K562 (cell line): ENCODE measurements around the gene ZSWIM4. TPM values are rescaled to one million over a fixed set of nuclear protein-coding genes. Genes with fewer than 3 reads are reported as not detected.
A peak's percentile ranks its signal among the peaks of the same experiment; 100 is the strongest.

Source experiments
- CHD4 ChIP-seq: fragments of 200-600 bp; sonication (generic); IDR thresholded peaks from 3 replicates; pipeline ENCODE4 v1.6.1; 2012; ENCODE audit warnings: low read depth, mild to moderate bottlenecking, mixed read lengths, low read length, inconsistent platforms; ENCODE audit not compliant: insufficient read depth, insufficient replicate concordance, poor library complexity, severe bottlenecking
- CLOCK ChIP-seq: fragments of 250-450 bp; sonication (Bioruptor Pico); IDR thresholded peaks from 2 replicates; pipeline ENCODE4 v1.4.0; 2020; ENCODE audit warnings: mild to moderate bottlenecking, moderate library complexity, borderline replicate concordance
- E2F5 ChIP-seq: sonication (generic); formaldehyde crosslinking; IDR thresholded peaks from 2 replicates; pipeline ENCODE4 v1.8.0; 2022; ENCODE audit warnings: mild to moderate bottlenecking, missing genetic modification reagents
- FOXK1 ChIP-seq: sonication (generic); formaldehyde crosslinking; IDR thresholded peaks from 2 replicates; pipeline ENCODE4 v1.8.0; 2022; ENCODE audit warnings: missing genetic modification reagents, mild to moderate bottlenecking, borderline replicate concordance
- MXI1 ChIP-seq: IDR thresholded peaks from 2 replicates; pipeline ENCODE4 v1.6.1; 2011; ENCODE audit warnings: low read depth, mild to moderate bottlenecking, improper control_type of control experiment, low read length
- REST ChIP-seq, 2 experiments: fragments of 450-650 bp; formaldehyde crosslinking in 1 of 2; IDR thresholded peaks; 2 replicates each; pipeline versions ENCODE4 v1.4.0 to v1.6.1; 2014 to 2020; ENCODE audit warnings: mild to moderate bottlenecking in 2 of 2, borderline replicate concordance in 1 of 2, low read depth in 1 of 2
- SMAD3 ChIP-seq: fragments of 450-650 bp; formaldehyde crosslinking; conservative IDR thresholded peaks from 2 replicates; pipeline ENCODE4 v1.4.0; 2020; ENCODE audit warnings: mild to moderate bottlenecking
- SNAPC5 ChIP-seq: fragments of 250-450 bp; sonication (Bioruptor Pico); IDR thresholded peaks from 2 replicates; pipeline ENCODE4 v1.8.0; 2021; ENCODE audit warnings: moderate library complexity, mild to moderate bottlenecking, inconsistent platforms
- SP1 ChIP-seq: sonication (generic); formaldehyde crosslinking; IDR thresholded peaks from 2 replicates; pipeline ENCODE4 v1.8.1; 2022; ENCODE audit warnings: mild to moderate bottlenecking, missing genetic modification reagents
- THRAP3 ChIP-seq: fragments of 450-650 bp; IDR thresholded peaks from 2 replicates; pipeline ENCODE4 v1.6.1; 2016; ENCODE audit warnings: mild to moderate bottlenecking, inconsistent platforms, borderline replicate concordance
- ZNF280B ChIP-seq: fragments of 250-450 bp; sonication (Bioruptor Pico); IDR thresholded peaks from 2 replicates; pipeline ENCODE4 v1.5.1; 2021; ENCODE audit warnings: mild to moderate bottlenecking
- ZNF586 ChIP-seq: fragments of 450-650 bp; formaldehyde crosslinking; conservative IDR thresholded peaks from 2 replicates; pipeline ENCODE4 v1.4.0; 2020; ENCODE audit warnings: mild to moderate bottlenecking, moderate library complexity
- polyA plus RNA-seq, 8 experiments: library from polyadenylated mRNA; depleted of rRNA in 4 of 8; stranded (reverse) in 5 of 8; unstranded in 3 of 8; fragments of >200 nt; fragmentation: Nextera tagmentation in 2 of 8; fragmentation: Illumina TruSeq in 1 of 8; extraction: Ambion mirVana in 2 of 8; extraction: Trizol in 1 of 8; gene quantifications; 2 replicates each; pipeline versions ENCODE4 v1.2.1 to v1.2.3, GENCODE V29; 2011 to 2014; ENCODE audit warnings: inconsistent platforms in 1 of 8, missing spikeins in 1 of 8
- total RNA-seq, 7 experiments: library from RNA; depleted of rRNA in 6 of 7; stranded (reverse); fragments of >200 nt in 6 of 7; fragmentation: Illumina TruSeq in 2 of 7; extraction: Trizol in 2 of 7; gene quantifications; 2 replicates each; pipeline versions ENCODE4 v1.2.1 to v1.2.3, GENCODE V29; 2011 to 2021; ENCODE audit warnings: low replicate concordance in 1 of 7

ZSWIM4 gene
- total and polyA plus RNA-seq, 9 of the 15 experiments (the other 6 are each of a cell fraction or from before 2014, with no cell fraction given), result 0.25 to 3.7 (median 0.79) TPM; not detected in 2

GRCh38 chr19:13839130-13839937 is 44.1 kb downstream of the ZSWIM4 start (continued):
- TF ChIP-seq CLOCK (CRISPR knock-in tag), result no peak
- TF ChIP-seq SNAPC5 (CRISPR knock-in tag), result no peak
- TF ChIP-seq SP1 (CRISPR knock-in tag), result peak; percentile 21; the same call in 1 of the 2 replicates
- TF ChIP-seq REST (IDR thresholded peaks at IDR 0.05; ENCODE audit: borderline replicate concordance), result 0 out of 2 replicates have a peak, but pooled peaks have one; percentile 1
- peak; percentile 45 for TF ChIP-seq REST (CRISPR knock-in tag; IDR thresholded peaks at IDR 0.05; ENCODE audit: low read depth)
- TF ChIP-seq E2F5 (CRISPR knock-in tag), result no peak
- TF ChIP-seq SMAD3, result 0 out of 2 replicates have a peak, but pooled peaks have one; percentile 55
- TF ChIP-seq ZNF280B (CRISPR knock-in tag), result no peak
- no peak for TF ChIP-seq ZNF586 (CRISPR knock-in tag)
- TF ChIP-seq THRAP3, result no peak
- no peak for TF ChIP-seq CHD4
- peak; percentile 15; the same call in 1 of the 2 replicates for TF ChIP-seq FOXK1 (CRISPR knock-in tag)
- no peak for TF ChIP-seq MXI1
